Vein endothelial cell (primary cell): ENCODE results near the gene CAPN8. TPM values are rescaled to one million over a fixed set of nuclear protein-coding genes. Genes with fewer than 3 reads are reported as not detected.

Experiments
- small RNA-seq: library from RNA; depleted of rRNA; stranded (forward); fragments of <200 nt; gene quantifications from one replicate; pipeline ENCODE3, GENCODE V24; 2012
- total RNA-seq: library from RNA; depleted of rRNA; stranded (reverse); fragments of >200 nt; gene quantifications from 2 replicates; pipeline ENCODE4 v1.2.3, GENCODE V29; 2012

CAPN8 gene
- total RNA-seq, result not detected in 2 replicates

DNA sequence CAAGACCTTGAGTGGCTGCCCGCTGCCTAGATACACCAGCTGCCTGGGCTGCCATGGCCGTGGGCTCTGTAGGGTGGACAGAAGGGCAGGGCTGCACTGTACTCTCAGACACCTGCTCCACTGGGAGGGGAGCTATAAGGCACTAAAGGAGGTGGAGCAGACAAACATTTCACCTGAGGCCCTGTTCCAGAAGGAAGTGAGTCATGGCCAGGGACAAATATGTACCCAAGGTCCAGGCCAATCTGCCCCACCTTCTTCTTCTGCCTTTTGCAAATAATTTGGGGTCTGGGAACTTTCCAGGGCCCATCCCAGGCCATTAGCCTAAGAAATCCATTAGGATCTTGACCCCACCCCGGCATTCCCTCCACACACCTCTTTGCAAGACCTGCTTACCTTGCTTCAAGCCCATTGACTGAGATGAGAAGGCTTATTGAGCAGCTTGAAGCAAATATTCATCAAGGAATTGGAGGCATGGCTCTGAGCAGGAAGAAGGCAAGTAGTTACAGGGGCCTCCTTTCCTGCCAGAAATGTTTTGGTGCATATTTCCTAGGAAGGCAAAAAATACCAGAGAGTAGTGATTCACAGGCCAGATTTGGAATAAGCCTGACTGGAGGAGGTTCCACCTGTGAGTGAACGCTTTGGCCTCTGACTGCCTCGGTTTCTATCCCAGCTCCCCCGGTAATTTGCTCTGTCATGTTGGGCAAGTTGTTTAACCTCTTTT lies at the start of gene CAPN8:
Gene CAPN8, minus strand, starts transcription at position 110 of the 721 bp plus-strand sequence. Its CDS starts 55 bp downstream, at position 55.

DNA sequence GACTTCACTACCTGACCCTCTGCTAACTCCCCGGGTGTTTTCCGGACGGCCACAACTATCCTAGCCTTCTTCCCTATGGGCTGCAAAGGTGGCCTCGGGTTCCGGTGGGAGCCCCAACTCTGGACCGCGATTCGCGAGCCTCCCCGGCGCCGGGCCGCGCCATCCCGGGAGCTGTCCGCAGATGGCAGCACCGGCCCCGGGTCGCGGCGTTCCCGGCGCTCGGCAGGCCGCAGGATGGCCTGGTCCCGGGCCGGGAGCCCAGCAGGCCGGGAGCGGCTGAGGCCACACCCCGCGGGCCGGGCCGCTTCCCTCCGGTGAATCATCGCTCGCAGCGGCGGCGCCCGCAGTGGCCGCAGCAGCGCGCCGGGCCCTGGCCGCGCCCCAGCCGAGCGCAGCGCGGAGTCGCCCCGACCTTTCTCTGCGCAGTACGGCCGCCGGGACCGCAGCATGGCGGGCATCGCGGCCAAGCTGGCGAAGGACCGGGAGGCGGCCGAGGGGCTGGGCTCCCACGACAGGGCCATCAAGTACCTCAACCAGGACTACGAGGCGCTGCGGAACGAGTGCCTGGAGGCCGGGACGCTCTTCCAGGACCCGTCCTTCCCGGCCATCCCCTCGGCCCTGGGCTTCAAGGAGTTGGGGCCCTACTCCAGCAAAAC lies 46.8 kb upstream of the CAPN8 start, which contains the start of gene CAPN2:
Gene CAPN2, plus strand, starts transcription at position 346 of the 656 bp plus-strand sequence. Its CDS starts 102 bp downstream, at position 448.

Small RNAs within 50 kb of the gene (small RNA-seq; reads per million reads assigned to genes)
- gene RNU6-1248P (not detected), gene SNRPEP10 (not detected)

Other genes starting within 250 kb of the CAPN8 start
- gene CAPN2, start 46.8 kb upstream of the CAPN8 start, total RNA-seq, result 291 and 376 TPM in 2 replicates
- gene TP53BP2, start 180.2 kb upstream of the CAPN8 start, total RNA-seq, result 26.8 and 33.3 TPM in 2 replicates